Fibroblast of peridontal ligament (primary cell): ENCODE results near the gene OTOGL.
A peak's percentile ranks its signal among the peaks of the same experiment; 100 is the strongest.
"Not testable (repeated sequence)": the region's sequence is repeated elsewhere in the genome, so short reads cannot be mapped to it uniquely, and the experiment has no call there.

Source experiments
- DNase-seq: peaks from one replicate; pipeline ENCODE4 v3.0.0-alpha.2; 2010; ENCODE audit errors: extremely low read depth

The OTOGL gene

GRCh38 chr12:80183939-80184338 is 84.6 kb downstream of the OTOGL start:
- peak; percentile 72 for DNase-seq

GRCh38 chr12:80184926-80185325 is 85.6 kb downstream of the OTOGL start:
- no peak for DNase-seq

- DNase-seq: peak; percentile 99
Observed at GRCh38 chr12:80186727-80187217, 87.4 kb downstream of the OTOGL start.

GRCh38 chr12:80187660-80188090 is 88.3 kb downstream of the OTOGL start:
- DNase-seq: peak; percentile 54

GRCh38 chr12:80188576-80188975 is 89.2 kb downstream of the OTOGL start:
- DNase-seq: peak; percentile 64

- peak; percentile 98 for DNase-seq
Observed at GRCh38 chr12:80189241-80189640, 89.9 kb downstream of the OTOGL start.

- no peak for DNase-seq
Observed at GRCh38 chr12:80190001-80190400, 90.7 kb downstream of the OTOGL start.

GRCh38 chr12:80192087-80192486 is 92.8 kb downstream of the OTOGL start:
- DNase-seq: peak; percentile 18

- peak; percentile 26 for DNase-seq
Observed at GRCh38 chr12:80193865-80194264, 94.5 kb downstream of the OTOGL start.

GRCh38 chr12:80195074-80195726 is 95.9 kb downstream of the OTOGL start:
- DNase-seq: peak; percentile 83

- DNase-seq: no peak
Observed at GRCh38 chr12:80195737-80196136, 96.4 kb downstream of the OTOGL start.

- no peak for DNase-seq
Observed at GRCh38 chr12:80196419-80196818, 97.1 kb downstream of the OTOGL start.

GRCh38 chr12:80198782-80199337 is 99.5 kb downstream of the OTOGL start:
- DNase-seq: peak; percentile 22

GRCh38 chr12:80199931-80200330 is 100.6 kb downstream of the OTOGL start:
- no peak for DNase-seq

- no peak for DNase-seq
Observed at GRCh38 chr12:80200414-80200813, 101.1 kb downstream of the OTOGL start.

- no peak for DNase-seq
Observed at GRCh38 chr12:80201908-80202307, 102.6 kb downstream of the OTOGL start.

- no peak for DNase-seq
Observed at GRCh38 chr12:80205960-80206359, 106.6 kb downstream of the OTOGL start.

GRCh38 chr12:80208071-80208470 is 108.7 kb downstream of the OTOGL start:
- no peak for DNase-seq

- no peak for DNase-seq
Observed at GRCh38 chr12:80211671-80212070, 112.3 kb downstream of the OTOGL start.

GRCh38 chr12:80212938-80213645 is 113.8 kb downstream of the OTOGL start:
- no peak for DNase-seq

- no peak for DNase-seq
Observed at GRCh38 chr12:80213871-80214270, 114.5 kb downstream of the OTOGL start.

- no peak for DNase-seq
Observed at GRCh38 chr12:80217011-80217535, 117.7 kb downstream of the OTOGL start.

- not testable (repeated sequence) for DNase-seq
Observed at GRCh38 chr12:80218925-80219324, 119.6 kb downstream of the OTOGL start.
